NT2/D1 (cell line): ENCODE results near the gene STX8.

ENCODE experiments used
- SUZ12 ChIP-seq: IDR thresholded peaks from 2 replicates; pipeline ENCODE4 v1.6.1; 2011; ENCODE audit not compliant: insufficient read length, insufficient read depth; ENCODE audit errors: extremely low read depth
- YY1 ChIP-seq: IDR thresholded peaks from 2 replicates; pipeline ENCODE4 v1.6.1; 2011; ENCODE audit not compliant: insufficient read length, insufficient read depth
- ZNF274 ChIP-seq: IDR thresholded peaks from 2 replicates; pipeline ENCODE4 v1.6.1; 2011; ENCODE audit warnings: mild to moderate bottlenecking, low read depth, low read length

GRCh38 chr17:9227819-9228407 is 347.7 kb downstream of the STX8 start:
- TF ChIP-seq YY1 (no peak), ZNF274 (no peak), SUZ12 (no peak)
